Measurements from ENCODE around the gene LDAH.
"Not testable (repeated sequence)": the region's sequence is repeated elsewhere in the genome, so short reads cannot be mapped to it uniquely, and the experiment has no call there.

The LDAH gene

GRCh38 chr2:20822535-20823490 is at the start of gene LDAH:
TSS of gene LDAH (minus strand) at chr2:20823101. CDS start at chr2:20801463, 21,638 bp downstream.
- DNase-seq: peak; percentile 97

- no peak for DNase-seq
These were observed 45.5 kb upstream of the LDAH start for GRCh38 chr2:20868377-20868776.

- no peak for DNase-seq
These were observed 39.9 kb upstream of the LDAH start for GRCh38 chr2:20862850-20863249.

GRCh38 chr2:20855456-20855855 is 32.6 kb upstream of the LDAH start:
- DNase-seq: no peak

- DNase-seq: no peak
These were observed 29.8 kb upstream of the LDAH start for GRCh38 chr2:20852670-20853069.

- no peak for DNase-seq
These were observed 29.2 kb upstream of the LDAH start for GRCh38 chr2:20852139-20852538.

GRCh38 chr2:20844246-20844645 is 21.3 kb upstream of the LDAH start:
- DNase-seq: no peak

GRCh38 chr2:20839052-20839451 is 16.2 kb upstream of the LDAH start:
- DNase-seq: no peak

- no peak for DNase-seq
These were observed 15.1 kb upstream of the LDAH start for GRCh38 chr2:20838016-20838415.

GRCh38 chr2:20836521-20836920 is 13.6 kb upstream of the LDAH start:
- DNase-seq: no peak

- DNase-seq: no peak
These were observed 11.4 kb upstream of the LDAH start for GRCh38 chr2:20834331-20834730.

GRCh38 chr2:20832606-20833005 is 9.7 kb upstream of the LDAH start:
- DNase-seq: no peak

- DNase-seq: no peak
These were observed 7.0 kb upstream of the LDAH start for GRCh38 chr2:20829861-20830260.

- DNase-seq: no peak
These were observed 1.0 kb upstream of the LDAH start for GRCh38 chr2:20823917-20824316.

- DNase-seq: no peak
These were observed 4.1 kb downstream of the LDAH start for GRCh38 chr2:20818820-20819219.

- no peak for DNase-seq
These were observed 7.7 kb downstream of the LDAH start for GRCh38 chr2:20815216-20815615.

GRCh38 chr2:20812779-20813178 is 10.1 kb downstream of the LDAH start:
- no peak for DNase-seq

- DNase-seq: no peak
These were observed 16.6 kb downstream of the LDAH start for GRCh38 chr2:20806286-20806685.

GRCh38 chr2:20803974-20804373 is 18.9 kb downstream of the LDAH start:
- no peak for DNase-seq

GRCh38 chr2:20803226-20803682 is 19.6 kb downstream of the LDAH start:
- no peak for DNase-seq

- no peak for DNase-seq
These were observed 25.8 kb downstream of the LDAH start for GRCh38 chr2:20797096-20797495.

- no peak for DNase-seq
These were observed 26.5 kb downstream of the LDAH start for GRCh38 chr2:20796374-20796791.

GRCh38 chr2:20793944-20794343 is 29.0 kb downstream of the LDAH start:
- DNase-seq: not testable (repeated sequence)

- peak; percentile 4 for DNase-seq
These were observed 41.1 kb downstream of the LDAH start for GRCh38 chr2:20781656-20782265.
